ENCODE results near the gene COMT. TPM values are rescaled to one million over a fixed set of nuclear protein-coding genes. Genes with fewer than 3 reads are reported as not detected.

COMT gene
- polyA plus RNA-seq, 3 donors: 82.5 to 123 (median 116) TPM

DNA sequence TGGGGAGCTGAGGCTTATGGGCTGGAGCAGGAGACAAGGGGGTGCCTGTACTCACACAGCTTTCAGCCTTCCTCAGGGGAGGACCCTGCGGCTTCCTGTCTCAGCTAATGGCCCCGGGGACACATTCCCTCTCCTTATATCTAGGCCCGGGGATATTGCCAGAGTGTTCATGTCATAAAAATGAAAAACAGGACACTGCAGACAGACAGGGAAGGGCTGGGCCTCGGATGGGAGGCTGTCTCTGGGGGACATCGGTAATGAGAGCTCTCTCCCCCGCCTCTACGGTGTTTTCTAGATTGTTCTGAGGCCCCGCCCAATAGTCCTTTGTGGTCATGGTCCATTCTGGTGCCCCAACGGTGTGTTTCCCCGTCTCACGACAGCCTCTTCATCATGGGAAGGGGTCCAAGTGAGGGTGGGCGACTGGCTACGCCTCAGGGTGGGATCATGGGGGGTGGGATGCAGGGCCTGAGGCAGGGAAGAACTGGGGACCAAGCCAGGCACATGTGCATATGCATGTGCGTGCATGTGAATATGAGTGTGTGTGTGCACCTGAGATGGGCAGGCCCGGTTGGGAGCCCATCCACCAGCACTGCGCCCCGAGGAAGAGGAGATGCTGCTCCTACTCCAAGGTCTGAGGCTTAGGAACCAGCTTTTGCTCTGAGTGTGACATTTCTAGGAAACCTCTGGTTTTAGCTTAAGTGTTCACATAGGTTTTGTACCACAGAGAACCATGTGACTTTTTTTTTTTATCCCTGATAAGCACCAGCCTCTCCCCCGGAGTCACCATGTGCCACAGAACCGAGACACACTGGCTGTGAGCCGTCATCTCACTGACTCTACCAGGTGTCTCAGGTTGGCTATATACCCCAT is 69.8 kb downstream of the COMT start:
- no peak for DNase-seq (ENCODE audit: extremely low read depth in 1 of 11, low read depth in 9 of 11, low spot score in 4 of 11)

GRCh38 chr22:20011993-20012740 is 70.6 kb downstream of the COMT start:
- DNase-seq (ENCODE audit: extremely low read depth in 1 of 11, low read depth in 9 of 11, low spot score in 4 of 11): no peak

- DNase-seq (ENCODE audit: extremely low read depth in 1 of 11, low read depth in 9 of 11, low spot score in 4 of 11): no peak
These were observed 71.3 kb downstream of the COMT start for GRCh38 chr22:20012741-20013331.

DNA sequence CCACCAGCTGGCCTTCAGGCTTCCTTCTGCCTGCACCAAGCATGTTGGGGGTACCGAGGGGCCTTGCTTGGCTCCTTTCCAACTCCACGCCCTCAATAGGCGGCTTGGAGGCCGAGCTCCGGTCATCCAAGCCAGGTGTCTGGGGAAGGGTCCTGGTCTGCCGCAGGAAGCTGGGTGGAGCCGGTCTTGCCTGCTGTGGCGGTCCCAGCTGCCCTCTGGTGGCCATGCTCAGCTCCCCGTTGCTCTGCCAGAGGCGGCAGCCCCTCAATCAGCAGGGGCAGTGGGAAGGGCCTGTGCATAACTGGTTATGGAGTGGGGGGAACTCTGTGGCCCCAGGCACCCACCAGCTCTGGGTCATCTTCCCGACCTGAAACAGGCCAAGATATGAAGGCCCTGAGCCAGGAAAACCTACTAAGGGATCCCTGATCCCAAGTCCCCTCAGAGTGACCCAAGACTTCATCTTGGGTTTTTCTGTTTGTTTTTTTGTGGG is 71.9 kb downstream of the COMT start:
- peak in 6 of 11 donors; percentile 38 to 62 (median 56) for DNase-seq (ENCODE audit: extremely low read depth in 1 of 11, low read depth in 9 of 11, low spot score in 4 of 11)

DNA sequence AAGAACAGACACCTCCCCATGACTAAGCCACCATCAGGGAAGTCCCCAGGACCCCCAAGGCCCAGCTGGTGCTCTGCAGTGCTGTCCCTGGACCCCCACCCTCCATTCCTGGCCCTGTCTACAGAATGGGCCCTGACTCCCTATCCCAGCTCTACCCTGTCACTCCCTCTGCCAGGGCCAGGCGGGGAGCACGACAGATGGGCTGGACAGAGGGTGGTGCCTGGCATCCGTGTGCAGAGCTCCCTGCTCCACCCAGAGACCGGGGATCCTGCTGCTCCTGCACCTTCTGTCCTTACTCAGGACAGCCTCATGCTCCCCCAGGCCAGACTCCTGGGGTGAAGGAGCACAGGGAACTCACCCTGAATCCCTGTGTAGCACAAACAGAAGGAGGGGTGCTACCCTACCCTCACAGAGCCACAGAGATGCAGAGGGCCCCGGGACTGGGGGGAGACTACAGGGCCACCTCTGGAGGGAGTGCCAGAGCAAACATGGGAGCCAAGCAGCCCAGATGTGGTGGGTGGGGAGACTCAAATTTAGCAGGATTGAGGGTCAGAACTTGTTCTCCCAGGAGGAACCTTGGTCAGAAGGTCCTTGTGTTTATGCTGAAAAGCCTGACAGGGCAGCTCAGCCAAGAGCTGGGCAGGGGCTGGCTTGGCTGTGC is 73.1 kb downstream of the COMT start:
- DNase-seq (ENCODE audit: extremely low read depth in 1 of 11, low read depth in 9 of 11, low spot score in 4 of 11): no peak

GRCh38 chr22:20015187-20015625 is 73.6 kb downstream of the COMT start:
- DNase-seq (ENCODE audit: extremely low read depth in 1 of 11, low read depth in 9 of 11, low spot score in 4 of 11): no peak

DNA sequence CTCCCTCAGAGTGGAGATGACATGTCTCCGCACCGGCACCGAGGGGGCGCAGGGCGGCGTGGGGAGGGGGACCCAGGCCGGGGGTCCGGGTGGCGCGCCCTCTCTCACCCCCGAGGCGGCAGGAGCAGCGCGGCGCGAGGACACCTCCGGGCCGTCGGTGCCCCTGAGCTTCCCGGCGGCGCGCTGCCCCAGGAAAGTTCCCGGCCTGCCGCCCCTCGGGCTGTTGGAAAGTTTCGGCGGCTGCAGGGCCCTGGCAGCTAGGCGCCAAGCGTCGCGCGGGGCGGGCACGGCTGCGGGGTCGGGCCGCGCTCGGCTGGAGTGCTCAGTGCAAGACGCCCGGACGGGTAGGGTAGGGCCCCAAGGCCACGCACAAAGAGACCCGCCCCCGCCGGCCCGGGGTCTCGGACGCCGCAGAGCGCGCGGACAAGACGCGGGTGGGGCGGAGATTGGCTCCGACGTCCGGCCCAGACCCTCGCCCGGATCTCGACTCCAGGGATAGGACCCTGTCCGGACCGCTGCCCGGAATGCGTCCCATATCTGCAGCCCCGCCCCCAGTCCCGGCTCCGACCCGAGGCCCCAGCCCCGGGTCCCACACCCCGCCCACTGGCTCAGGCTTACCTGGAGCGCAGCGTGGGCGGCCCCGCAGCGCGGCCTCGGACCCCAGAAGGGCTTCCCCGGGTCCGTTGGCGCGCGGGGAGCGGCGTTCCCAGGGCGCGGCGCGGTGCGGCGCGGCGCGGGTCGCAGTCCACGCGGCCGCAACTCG is 74.6 kb downstream of the COMT start:
- no peak for DNase-seq (ENCODE audit: extremely low read depth in 1 of 11, low read depth in 9 of 11, low spot score in 4 of 11)

- peak; percentile 66 to 84 (median 76) for DNase-seq (ENCODE audit: extremely low read depth in 1 of 11, low read depth in 9 of 11, low spot score in 4 of 11)
These were observed 75.4 kb downstream of the COMT start, which contains the start of gene ARVCF for GRCh38 chr22:20016734-20017621. ARVCF (minus strand) TSS chr22:20016823; CDS start chr22:19990794, 26,029 bp downstream.

DNA sequence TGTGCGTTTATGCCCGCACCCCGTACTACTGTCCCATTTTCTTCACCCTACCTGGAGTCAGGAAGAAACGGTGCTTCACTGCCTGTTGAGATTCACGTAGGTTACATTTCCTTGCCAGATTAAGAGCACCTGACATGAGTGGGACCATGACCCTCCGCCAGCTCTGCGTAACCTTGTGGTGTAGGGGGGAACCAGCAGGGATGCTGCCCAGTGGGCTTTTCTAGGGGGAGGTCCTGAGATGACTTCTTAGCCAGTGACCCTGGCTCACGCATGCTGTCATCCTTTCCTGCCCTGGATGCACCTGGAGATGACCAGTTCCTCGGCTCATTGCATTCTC is 76.0 kb downstream of the COMT start:
- DNase-seq (ENCODE audit: extremely low read depth in 1 of 11, low read depth in 9 of 11, low spot score in 4 of 11): no peak

- DNase-seq (ENCODE audit: extremely low read depth in 1 of 11, low read depth in 9 of 11, low spot score in 4 of 11): no peak
These were observed 76.4 kb downstream of the COMT start for GRCh38 chr22:20018001-20018400.

Other genes starting within 250 kb of the COMT start
- 10 to 100 TPM; 37.4 to 38.4 (median 37.7) TPM for gene SEPTIN5, start 227.3 kb upstream of the COMT start, polyA plus RNA-seq (ENCODE audit: insufficient read length in 3 of 3)
- 1 to 10 TPM; 2.8 to 7.0 (median 4.5) TPM for gene GP1BB, start 218.2 kb upstream of the COMT start, polyA plus RNA-seq (ENCODE audit: insufficient read length in 3 of 3)
- under 1 TPM; 0.25 to 0.95 (median 0.67) TPM for gene TBX1, start 181.0 kb upstream of the COMT start, polyA plus RNA-seq (ENCODE audit: insufficient read length in 3 of 3)
- 1 to 10 TPM; 3.2 to 5.8 (median 4.7) TPM for gene GNB1L, start 86.9 kb upstream of the COMT start, polyA plus RNA-seq (ENCODE audit: insufficient read length in 3 of 3)
- 10 to 100 TPM; 21.2 to 25.2 (median 24.3) TPM for gene RTL10, start 86.9 kb upstream of the COMT start, polyA plus RNA-seq (ENCODE audit: insufficient read length in 3 of 3)
- 10 to 100 TPM; 22.0 to 32.1 (median 28.2) TPM for gene TXNRD2, start within 50 bp of the COMT start, polyA plus RNA-seq (ENCODE audit: insufficient read length in 3 of 3)
- gene ARVCF, start 75.1 kb downstream of the COMT start, polyA plus RNA-seq (ENCODE audit: insufficient read length in 3 of 3): 10 to 100 TPM; 17.3 to 30.7 (median 26.0) TPM
- gene TANGO2, start 79.3 kb downstream of the COMT start, polyA plus RNA-seq (ENCODE audit: insufficient read length in 3 of 3): 10 to 100 TPM in 2 of 3 donors, 1 to 10 TPM in 1; 9.5 to 12.8 (median 11.4) TPM
- gene DGCR8, start 138.5 kb downstream of the COMT start, polyA plus RNA-seq (ENCODE audit: insufficient read length in 3 of 3): 10 to 100 TPM; 42.4 to 54.6 (median 50.6) TPM
- 100 to 1,000 TPM; 175 to 213 (median 202) TPM for gene RANBP1, start 174.3 kb downstream of the COMT start, polyA plus RNA-seq (ENCODE audit: insufficient read length in 3 of 3)
- gene TRMT2A, start 175.5 kb downstream of the COMT start, polyA plus RNA-seq (ENCODE audit: insufficient read length in 3 of 3): 10 to 100 TPM; 46.5 to 57.3 (median 55.3) TPM
- gene ZDHHC8, start 190.0 kb downstream of the COMT start, polyA plus RNA-seq (ENCODE audit: insufficient read length in 3 of 3): 10 to 100 TPM; 30.4 to 52.1 (median 49.2) TPM
- 1 to 10 TPM in 2 of 3 donors, under 1 TPM in 1; 0.93 to 1.4 (median 1.3) TPM for gene CCDC188, start 209.3 kb downstream of the COMT start, polyA plus RNA-seq (ENCODE audit: insufficient read length in 3 of 3)